WTC11 (cell line): Measurements from ENCODE around the gene KCNT2. TPM values are rescaled to one million over a fixed set of nuclear protein-coding genes. Genes with fewer than 3 reads are reported as not detected.

ENCODE experiments used
- ATF1 ChIP-seq: sonication (generic); formaldehyde crosslinking; IDR thresholded peaks from 2 replicates; pipeline ENCODE4 v1.8.1; 2023; ENCODE audit warnings: mild to moderate bottlenecking, moderate library complexity, missing genetic modification reagents
- CDX4 ChIP-seq: fragments of 250-450 bp; sonication (Bioruptor Pico); IDR thresholded peaks from 2 replicates; pipeline ENCODE4 v1.9.0; 2021; ENCODE audit warnings: moderate library complexity, mild to moderate bottlenecking, inconsistent platforms, borderline replicate concordance
- E2F1 ChIP-seq: sonication (generic); formaldehyde crosslinking; IDR thresholded peaks from 2 replicates; pipeline ENCODE4 v1.8.0; 2022; ENCODE audit warnings: mild to moderate bottlenecking, missing genetic modification reagents
- GTF2I ChIP-seq: fragments of 250-450 bp; sonication (Bioruptor Pico); conservative IDR thresholded peaks from 2 replicates; pipeline ENCODE4 v1.4.0; 2021; ENCODE audit warnings: mild to moderate bottlenecking
- IRF1 ChIP-seq: sonication (generic); formaldehyde crosslinking; IDR thresholded peaks from 2 replicates; pipeline ENCODE4 v1.8.0; 2023; ENCODE audit warnings: missing genetic modification reagents
- IRF2 ChIP-seq: sonication (generic); formaldehyde crosslinking; IDR thresholded peaks from 2 replicates; pipeline ENCODE4 v1.8.0; 2022; ENCODE audit warnings: low read depth, missing genetic modification reagents, borderline replicate concordance
- KAT7 ChIP-seq: sonication (generic); formaldehyde crosslinking; IDR thresholded peaks from 2 replicates; pipeline ENCODE4 v1.8.1; 2023; ENCODE audit warnings: missing genetic modification reagents, mild to moderate bottlenecking, borderline replicate concordance
- NFATC4 ChIP-seq: fragments of 250-450 bp; sonication (Bioruptor Pico); IDR thresholded peaks from 2 replicates; pipeline ENCODE4 v1.9.0; 2021; ENCODE audit warnings: mild to moderate bottlenecking
- SMAD3 ChIP-seq: sonication (generic); formaldehyde crosslinking; IDR thresholded peaks from 2 replicates; pipeline ENCODE4 v1.8.0; 2022; ENCODE audit warnings: missing genetic modification reagents, mild to moderate bottlenecking, borderline replicate concordance
- ZBTB21 ChIP-seq: sonication (generic); formaldehyde crosslinking; IDR thresholded peaks from 2 replicates; pipeline ENCODE4 v1.8.1; 2023; ENCODE audit warnings: mild to moderate bottlenecking, missing genetic modification reagents, borderline replicate concordance
- ZNF219 ChIP-seq: sonication (generic); formaldehyde crosslinking; IDR thresholded peaks from 2 replicates; pipeline ENCODE4 v1.8.0; 2023; ENCODE audit warnings: missing genetic modification reagents, mild to moderate bottlenecking, borderline replicate concordance
- total RNA-seq: library from RNA; stranded (reverse); gene quantifications from 3 replicates; pipeline ENCODE4 v1.2.3, GENCODE V29; 2021
- TF ChIP-seq, protein P1 (sequence below): sonication (generic); formaldehyde crosslinking; IDR thresholded peaks from 2 replicates; pipeline ENCODE4 v1.8.0; 2023; ENCODE audit warnings: missing genetic modification reagents, mild to moderate bottlenecking, borderline replicate concordance
- TF ChIP-seq, protein P2 (sequence below): sonication (generic); formaldehyde crosslinking; IDR thresholded peaks from 2 replicates; pipeline ENCODE4 v1.8.1; 2022; ENCODE audit warnings: mild to moderate bottlenecking, moderate library complexity, missing genetic modification reagents
- TF ChIP-seq, protein P3 (sequence below): sonication (generic); formaldehyde crosslinking; IDR thresholded peaks from 2 replicates; pipeline ENCODE4 v1.8.0; 2022; ENCODE audit warnings: missing genetic modification reagents
- TF ChIP-seq, protein P4 (sequence below): sonication (generic); formaldehyde crosslinking; IDR thresholded peaks from 2 replicates; pipeline ENCODE4 v1.8.1; 2022; ENCODE audit warnings: missing genetic modification reagents, borderline replicate concordance

The KCNT2 gene
- total RNA-seq, 1 experiment from 2014 or later: 11.6 TPM

DNA sequence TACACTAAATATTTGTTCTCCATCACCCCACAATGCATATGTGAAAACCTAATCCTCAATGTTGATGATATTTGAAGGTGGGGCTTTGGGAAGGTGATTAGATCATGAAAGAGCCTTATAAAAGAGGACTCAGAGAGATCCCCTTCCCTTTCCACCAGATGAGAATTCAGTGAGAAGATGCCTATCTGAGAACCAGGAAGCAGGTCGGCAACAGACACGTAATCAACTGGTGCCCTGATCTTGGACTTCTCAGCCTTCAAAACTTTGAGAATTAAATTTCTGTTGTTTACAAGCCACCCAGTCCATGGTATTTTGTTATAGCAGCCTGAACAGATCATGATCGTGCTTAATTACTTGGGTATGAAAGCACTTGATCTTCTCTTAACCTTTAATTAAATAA is 329.4 kb downstream of the KCNT2 start (continued):
- TF ChIP-seq, protein P1, sequence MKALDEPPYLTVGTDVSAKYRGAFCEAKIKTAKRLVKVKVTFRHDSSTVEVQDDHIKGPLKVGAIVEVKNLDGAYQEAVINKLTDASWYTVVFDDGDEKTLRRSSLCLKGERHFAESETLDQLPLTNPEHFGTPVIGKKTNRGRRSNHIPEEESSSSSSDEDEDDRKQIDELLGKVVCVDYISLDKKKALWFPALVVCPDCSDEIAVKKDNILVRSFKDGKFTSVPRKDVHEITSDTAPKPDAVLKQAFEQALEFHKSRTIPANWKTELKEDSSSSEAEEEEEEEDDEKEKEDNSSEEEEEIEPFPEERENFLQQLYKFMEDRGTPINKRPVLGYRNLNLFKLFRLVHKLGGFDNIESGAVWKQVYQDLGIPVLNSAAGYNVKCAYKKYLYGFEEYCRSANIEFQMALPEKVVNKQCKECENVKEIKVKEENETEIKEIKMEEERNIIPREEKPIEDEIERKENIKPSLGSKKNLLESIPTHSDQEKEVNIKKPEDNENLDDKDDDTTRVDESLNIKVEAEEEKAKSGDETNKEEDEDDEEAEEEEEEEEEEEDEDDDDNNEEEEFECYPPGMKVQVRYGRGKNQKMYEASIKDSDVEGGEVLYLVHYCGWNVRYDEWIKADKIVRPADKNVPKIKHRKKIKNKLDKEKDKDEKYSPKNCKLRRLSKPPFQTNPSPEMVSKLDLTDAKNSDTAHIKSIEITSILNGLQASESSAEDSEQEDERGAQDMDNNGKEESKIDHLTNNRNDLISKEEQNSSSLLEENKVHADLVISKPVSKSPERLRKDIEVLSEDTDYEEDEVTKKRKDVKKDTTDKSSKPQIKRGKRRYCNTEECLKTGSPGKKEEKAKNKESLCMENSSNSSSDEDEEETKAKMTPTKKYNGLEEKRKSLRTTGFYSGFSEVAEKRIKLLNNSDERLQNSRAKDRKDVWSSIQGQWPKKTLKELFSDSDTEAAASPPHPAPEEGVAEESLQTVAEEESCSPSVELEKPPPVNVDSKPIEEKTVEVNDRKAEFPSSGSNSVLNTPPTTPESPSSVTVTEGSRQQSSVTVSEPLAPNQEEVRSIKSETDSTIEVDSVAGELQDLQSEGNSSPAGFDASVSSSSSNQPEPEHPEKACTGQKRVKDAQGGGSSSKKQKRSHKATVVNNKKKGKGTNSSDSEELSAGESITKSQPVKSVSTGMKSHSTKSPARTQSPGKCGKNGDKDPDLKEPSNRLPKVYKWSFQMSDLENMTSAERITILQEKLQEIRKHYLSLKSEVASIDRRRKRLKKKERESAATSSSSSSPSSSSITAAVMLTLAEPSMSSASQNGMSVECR: no peak
- TF ChIP-seq IRF1 (CRISPR knock-in tag) (no peak), ZBTB21 (CRISPR knock-in tag) (no peak), SMAD3 (CRISPR knock-in tag) (no peak), ATF1 (CRISPR knock-in tag) (no peak), GTF2I (CRISPR knock-in tag) (no peak), CDX4 (CRISPR knock-in tag) (no peak), KAT7 (CRISPR knock-in tag) (no peak), IRF2 (no peak), E2F1 (no peak), NFATC4 (no peak), ZNF219 (CRISPR knock-in tag) (no peak)
- TF ChIP-seq, protein P2, sequence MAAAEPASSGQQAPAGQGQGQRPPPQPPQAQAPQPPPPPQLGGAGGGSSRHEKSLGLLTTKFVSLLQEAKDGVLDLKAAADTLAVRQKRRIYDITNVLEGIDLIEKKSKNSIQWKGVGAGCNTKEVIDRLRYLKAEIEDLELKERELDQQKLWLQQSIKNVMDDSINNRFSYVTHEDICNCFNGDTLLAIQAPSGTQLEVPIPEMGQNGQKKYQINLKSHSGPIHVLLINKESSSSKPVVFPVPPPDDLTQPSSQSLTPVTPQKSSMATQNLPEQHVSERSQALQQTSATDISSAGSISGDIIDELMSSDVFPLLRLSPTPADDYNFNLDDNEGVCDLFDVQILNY: no peak
- TF ChIP-seq, protein P3, sequence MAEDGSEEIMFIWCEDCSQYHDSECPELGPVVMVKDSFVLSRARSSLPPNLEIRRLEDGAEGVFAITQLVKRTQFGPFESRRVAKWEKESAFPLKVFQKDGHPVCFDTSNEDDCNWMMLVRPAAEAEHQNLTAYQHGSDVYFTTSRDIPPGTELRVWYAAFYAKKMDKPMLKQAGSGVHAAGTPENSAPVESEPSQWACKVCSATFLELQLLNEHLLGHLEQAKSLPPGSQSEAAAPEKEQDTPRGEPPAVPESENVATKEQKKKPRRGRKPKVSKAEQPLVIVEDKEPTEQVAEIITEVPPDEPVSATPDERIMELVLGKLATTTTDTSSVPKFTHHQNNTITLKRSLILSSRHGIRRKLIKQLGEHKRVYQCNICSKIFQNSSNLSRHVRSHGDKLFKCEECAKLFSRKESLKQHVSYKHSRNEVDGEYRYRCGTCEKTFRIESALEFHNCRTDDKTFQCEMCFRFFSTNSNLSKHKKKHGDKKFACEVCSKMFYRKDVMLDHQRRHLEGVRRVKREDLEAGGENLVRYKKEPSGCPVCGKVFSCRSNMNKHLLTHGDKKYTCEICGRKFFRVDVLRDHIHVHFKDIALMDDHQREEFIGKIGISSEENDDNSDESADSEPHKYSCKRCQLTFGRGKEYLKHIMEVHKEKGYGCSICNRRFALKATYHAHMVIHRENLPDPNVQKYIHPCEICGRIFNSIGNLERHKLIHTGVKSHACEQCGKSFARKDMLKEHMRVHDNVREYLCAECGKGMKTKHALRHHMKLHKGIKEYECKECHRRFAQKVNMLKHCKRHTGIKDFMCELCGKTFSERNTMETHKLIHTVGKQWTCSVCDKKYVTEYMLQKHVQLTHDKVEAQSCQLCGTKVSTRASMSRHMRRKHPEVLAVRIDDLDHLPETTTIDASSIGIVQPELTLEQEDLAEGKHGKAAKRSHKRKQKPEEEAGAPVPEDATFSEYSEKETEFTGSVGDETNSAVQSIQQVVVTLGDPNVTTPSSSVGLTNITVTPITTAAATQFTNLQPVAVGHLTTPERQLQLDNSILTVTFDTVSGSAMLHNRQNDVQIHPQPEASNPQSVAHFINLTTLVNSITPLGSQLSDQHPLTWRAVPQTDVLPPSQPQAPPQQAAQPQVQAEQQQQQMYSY: no peak
- TF ChIP-seq, protein P4, sequence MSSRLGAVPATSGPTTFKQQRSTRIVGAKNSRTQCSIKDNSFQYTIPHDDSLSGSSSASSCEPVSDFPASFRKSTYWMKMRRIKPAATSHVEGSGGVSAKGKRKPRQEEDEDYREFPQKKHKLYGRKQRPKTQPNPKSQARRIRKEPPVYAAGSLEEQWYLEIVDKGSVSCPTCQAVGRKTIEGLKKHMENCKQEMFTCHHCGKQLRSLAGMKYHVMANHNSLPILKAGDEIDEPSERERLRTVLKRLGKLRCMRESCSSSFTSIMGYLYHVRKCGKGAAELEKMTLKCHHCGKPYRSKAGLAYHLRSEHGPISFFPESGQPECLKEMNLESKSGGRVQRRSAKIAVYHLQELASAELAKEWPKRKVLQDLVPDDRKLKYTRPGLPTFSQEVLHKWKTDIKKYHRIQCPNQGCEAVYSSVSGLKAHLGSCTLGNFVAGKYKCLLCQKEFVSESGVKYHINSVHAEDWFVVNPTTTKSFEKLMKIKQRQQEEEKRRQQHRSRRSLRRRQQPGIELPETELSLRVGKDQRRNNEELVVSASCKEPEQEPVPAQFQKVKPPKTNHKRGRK (CRISPR knock-in tag): no peak
- TF ChIP-seq, all 79 proteins: peak for 0
